Left lobe of liver (tissue), 2 donors: Measurements from ENCODE around the gene CELA2B. TPM values are rescaled to one million over a fixed set of nuclear protein-coding genes. Genes with fewer than 3 reads are reported as not detected.

ENCODE experiments used
- ATAC-seq: fragments of 200-7000 bp; cut with Tn5 transposase; one replicate; pipeline ENCODE4 v1.9.1; 2020; ENCODE audit warnings: mild to moderate bottlenecking, moderate library complexity
- DNase-seq: peaks from one replicate; pipeline ENCODE4 v3.0.0-alpha.2; 2020; ENCODE audit warnings: low spot score
- total RNA-seq: library from RNA; stranded (reverse); gene quantifications from one replicate; pipeline ENCODE4 v1.2.1, GENCODE V29; 2021
- donor health status: DM: no; HTN: no; CAD: no; lungs with moderate emphysema.
- donor health status: DM: no; HTN: yes; CAD: no.

CELA2B gene
- total RNA-seq, 1 donor from 2014 or later = 0.83 TPM

GRCh38 chr1:15523104-15524020 is 47.5 kb downstream of the CELA2B start:
- ATAC-seq = no peak
- DNase-seq = peak; percentile 43

GRCh38 chr1:15524021-15524282 is 48.0 kb downstream of the CELA2B start, which contains the start of gene CASP9:
Gene CASP9 (minus strand): TSS chr1:15524215. CDS start chr1:15524200, 15 bp downstream.
- no peak for ATAC-seq
- no peak for DNase-seq

GRCh38 chr1:15524283-15525049 is 48.6 kb downstream of the CELA2B start:
- peak; percentile 65 for ATAC-seq
- peak; percentile 100 for DNase-seq

GRCh38 chr1:15525050-15526020 is 49.4 kb downstream of the CELA2B start:
- ATAC-seq = peak; percentile 62
- DNase-seq = peak; percentile 48

GRCh38 chr1:15526021-15526489 is 50.2 kb downstream of the CELA2B start:
- DNase-seq (no peak), ATAC-seq (no peak)

- peak; percentile 100 for DNase-seq
- peak; percentile 64 for ATAC-seq
Observed at GRCh38 chr1:15526490-15527339, 50.8 kb downstream of the CELA2B start, which contains the start of gene DNAJC16. Gene DNAJC16 (plus strand): TSS chr1:15526848. CDS start chr1:15529106, 2,258 bp downstream.

- no peak for DNase-seq
- no peak for ATAC-seq
Observed at GRCh38 chr1:15531003-15531402, 55.1 kb downstream of the CELA2B start.

- no peak for DNase-seq
- no peak for ATAC-seq
Observed at GRCh38 chr1:15531682-15532081, 55.8 kb downstream of the CELA2B start.

- no peak for DNase-seq
- ATAC-seq = no peak
Observed at GRCh38 chr1:15538771-15539170, 62.9 kb downstream of the CELA2B start.

GRCh38 chr1:15540186-15540585 is 64.3 kb downstream of the CELA2B start:
- peak; percentile 3 for DNase-seq
- ATAC-seq = no peak

Other genes starting within 250 kb of the CELA2B start
- not detected for gene FHAD1, start 228.9 kb upstream of the CELA2B start, total RNA-seq
- gene EFHD2, start 66.2 kb upstream of the CELA2B start, total RNA-seq = 11.4 TPM
- 2.7 TPM for gene CTRC, start 37.7 kb upstream of the CELA2B start, total RNA-seq
- gene CELA2A, start 19.4 kb upstream of the CELA2B start, total RNA-seq = 0.91 TPM
- gene CASP9, start 48.1 kb downstream of the CELA2B start, total RNA-seq = 8.7 TPM
- gene DNAJC16, start 50.7 kb downstream of the CELA2B start, total RNA-seq = 10.0 TPM
- 58.0 TPM for gene AGMAT, start 108.9 kb downstream of the CELA2B start, total RNA-seq
- 50.1 TPM for gene DDI2, start 141.4 kb downstream of the CELA2B start, total RNA-seq
- 22.0 TPM for gene PLEKHM2, start 208.2 kb downstream of the CELA2B start, total RNA-seq